GM12864 (cell line): ENCODE measurements around the gene ZNF208.

ENCODE experiments used
- DNase-seq: peaks from one replicate; pipeline ENCODE4 v3.0.0-alpha.2; 2011; ENCODE audit warnings: low read depth
- H3K4me3 ChIP-seq: 2 replicates; pipeline ENCODE4 v1.5.1; 2011; ENCODE audit warnings: mild to moderate bottlenecking, low read depth, low read length, control low read depth
- CTCF ChIP-seq: IDR thresholded peaks from 2 replicates; pipeline ENCODE4 v1.5.1; 2011; ENCODE audit warnings: low read depth, mild to moderate bottlenecking, moderate library complexity, low read length, control low read depth, inconsistent platforms; ENCODE audit errors: missing control alignments

The ZNF208 gene

GRCh38 chr19:21910318-21910717, 100.4 kb downstream of the ZNF208 start:
- TF ChIP-seq CTCF, result no peak
- no peak overlapping the region for H3K4me3 ChIP-seq

GRCh38 chr19:21908066-21908465, 102.7 kb downstream of the ZNF208 start:
- no peak for TF ChIP-seq CTCF
- DNase-seq, result no peak
- H3K4me3 ChIP-seq, result no peak overlapping the region

More at GRCh38 chr19:21910318-21910717, 100.4 kb downstream of the ZNF208 start:
- DNase-seq, result no peak

- no peak for DNase-seq
- no peak overlapping the region for H3K4me3 ChIP-seq
- TF ChIP-seq CTCF, result no peak
Measured at GRCh38 chr19:21907516-21907915, 103.2 kb downstream of the ZNF208 start.

- DNase-seq, result no peak
- H3K4me3 ChIP-seq, result no peak overlapping the region
- TF ChIP-seq CTCF, result no peak
Measured at GRCh38 chr19:21902571-21902970, 108.2 kb downstream of the ZNF208 start.

GRCh38 chr19:21901861-21902260, 108.9 kb downstream of the ZNF208 start:
- DNase-seq, result no peak
- H3K4me3 ChIP-seq, result no peak overlapping the region
- no peak for TF ChIP-seq CTCF

- TF ChIP-seq CTCF, result no peak
- no peak for DNase-seq
- no peak overlapping the region for H3K4me3 ChIP-seq
Measured at GRCh38 chr19:21900401-21900800, 110.3 kb downstream of the ZNF208 start.

- H3K4me3 ChIP-seq, result no peak overlapping the region
- TF ChIP-seq CTCF, result no peak
- DNase-seq, result no peak
Measured at GRCh38 chr19:21891086-21891485, 119.7 kb downstream of the ZNF208 start.
